GM13976 (cell line): Measurements from ENCODE around the gene SRP9.

ENCODE experiments used
- DNase-seq: peaks from one replicate; pipeline ENCODE4 v3.0.0; 2012; ENCODE audit warnings: low spot score
- CTCF ChIP-seq: IDR thresholded peaks from 2 replicates; pipeline ENCODE4 v1.5.1; 2012; ENCODE audit warnings: borderline replicate concordance, mild to moderate bottlenecking; ENCODE audit not compliant: insufficient read depth; ENCODE audit errors: extremely low read depth, missing control alignments, control extremely low read depth
- in situ Hi-C: fragments of 300-500 bp; cut with MboI; formaldehyde crosslinking; loops from one replicate; pipeline ENCODE4 v1.12.0; 2022; ENCODE audit warnings: low sequenced_read_pairs, mixed read lengths, inconsistent platforms; ENCODE audit not compliant: unreplicated experiment

The SRP9 gene

DNA sequence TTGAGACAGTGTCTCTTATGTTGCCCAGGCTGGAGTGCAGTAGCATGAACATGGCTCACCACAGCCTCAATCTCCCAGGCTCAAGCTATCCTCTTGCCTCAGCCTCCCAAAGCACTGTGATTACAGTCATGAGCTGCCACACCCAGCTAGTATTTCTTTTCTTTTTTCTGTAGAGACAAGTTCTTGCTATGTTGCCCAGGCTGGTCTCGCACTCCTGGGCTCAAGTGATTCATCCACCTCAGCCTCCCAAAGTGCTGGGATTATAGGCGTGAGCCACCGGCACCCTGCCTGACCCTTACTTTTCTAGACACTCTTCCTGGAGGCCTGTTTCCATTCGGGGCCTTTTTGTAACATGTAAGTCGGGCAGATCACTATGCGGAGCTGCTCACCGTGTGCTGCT is 30.1 kb upstream of the SRP9 start:
- no peak for TF ChIP-seq CTCF
- in situ Hi-C loops, result no loop called here
- DNase-seq, result no peak

DNA sequence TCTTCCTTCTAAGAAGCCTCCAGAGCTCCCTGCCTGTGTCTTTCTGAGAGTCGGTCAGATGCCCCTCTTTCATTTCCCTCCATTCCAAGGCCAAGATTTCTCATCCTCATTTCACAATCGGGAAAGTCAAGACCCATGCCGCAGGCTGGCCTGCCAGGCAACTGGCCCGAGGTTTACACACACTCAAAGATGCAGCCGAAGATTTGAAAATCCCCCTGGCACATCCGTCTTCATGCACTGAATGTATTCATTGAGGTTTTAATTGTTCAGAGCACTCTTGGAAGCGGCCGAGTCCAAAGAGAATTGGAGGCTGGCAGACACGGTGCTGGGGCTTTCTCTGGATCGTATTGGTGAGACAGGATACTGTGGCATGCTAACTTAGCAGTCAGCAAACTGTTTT is 29.1 kb upstream of the SRP9 start:
- no peak for DNase-seq
- TF ChIP-seq CTCF, result no peak
- in situ Hi-C loops, result no loop called here

DNA sequence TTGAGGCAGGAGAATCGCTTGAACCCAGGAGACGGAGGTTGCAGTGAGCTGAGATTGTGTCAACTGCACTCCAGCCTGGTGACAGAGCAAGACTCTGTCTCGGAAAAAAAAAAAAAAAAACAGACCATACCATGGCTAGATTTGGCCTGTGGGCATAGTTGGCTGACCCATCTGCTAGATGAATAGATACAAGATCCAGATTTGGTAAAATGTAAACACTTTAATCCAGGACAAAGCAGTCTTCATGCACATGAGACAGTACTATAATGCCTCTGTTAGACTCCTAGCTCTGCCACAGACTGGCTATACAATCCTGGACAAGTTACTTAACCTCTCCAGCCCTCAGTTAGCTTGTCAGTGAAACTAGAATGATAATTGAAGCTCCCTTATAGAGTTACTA is 27.9 kb upstream of the SRP9 start:
- TF ChIP-seq CTCF, result no peak
- DNase-seq, result no peak
- in situ Hi-C loops, result no loop called here

- no peak for DNase-seq
- in situ Hi-C loops, result no loop called here
- TF ChIP-seq CTCF, result no peak
These were observed 27.2 kb upstream of the SRP9 start for GRCh38 chr1:225750420-225750819.

- no peak for TF ChIP-seq CTCF
- in situ Hi-C loops, result no loop called here
- DNase-seq, result no peak
These were observed 26.5 kb upstream of the SRP9 start for GRCh38 chr1:225750875-225751824.

DNA sequence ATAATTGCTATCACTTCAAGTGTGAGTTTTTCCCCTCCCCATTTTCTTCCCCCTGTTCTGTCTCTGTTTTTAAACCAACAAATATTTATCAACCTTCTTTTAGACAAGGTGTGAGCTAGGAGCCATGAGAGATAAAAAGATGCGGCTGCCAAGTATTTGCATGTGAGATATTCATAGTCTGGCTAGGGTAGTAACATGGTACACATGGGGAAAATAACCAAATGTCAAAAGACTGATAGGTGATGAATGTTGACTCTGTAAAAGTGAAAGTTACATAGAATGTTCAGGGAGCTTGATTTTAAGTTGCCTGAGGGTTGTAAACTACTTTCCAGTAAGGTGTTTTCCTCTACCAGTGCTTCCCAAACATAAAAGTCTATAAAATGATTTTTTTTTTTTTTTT is 25.4 kb upstream of the SRP9 start:
- TF ChIP-seq CTCF, result no peak
- in situ Hi-C loops, result no loop called here
- no peak for DNase-seq
